Psoas muscle (tissue), 8 donors: ENCODE data around the gene PAX5. TPM values are rescaled to one million over a fixed set of nuclear protein-coding genes. Genes with fewer than 3 reads are reported as not detected.
"Not testable (repeated sequence)": the region's sequence is repeated elsewhere in the genome, so short reads cannot be mapped to it uniquely, and the experiment has no call there.

ENCODE experiments used
- ATAC-seq, 4 donors: fragments of 200-7000 bp; cut with Tn5 transposase; one replicate each; pipeline ENCODE4 v1.9.1; 2020; ENCODE audit warnings: moderate library complexity in 3 of 4, mild to moderate bottlenecking in 2 of 4
- DNase-seq, 2 donors: peaks; one replicate each; pipeline ENCODE4 v3.0.0-alpha.2; 2020
- H3K27ac ChIP-seq: fragments of 200-600 bp; one replicate; pipeline ENCODE4 v1.8.0; 2022
- H3K27me3 ChIP-seq, 3 donors: fragments of 200-600 bp in 1 of 3; one replicate each; pipeline versions ENCODE4 v1.6.1 to v1.8.0; 2013 to 2022; ENCODE audit warnings: low read length in 2 of 3, mild to moderate bottlenecking in 2 of 3, moderate library complexity in 1 of 3; ENCODE audit not compliant: insufficient read depth in 3 of 3
- H3K36me3 ChIP-seq, 2 donors: fragments of 200-600 bp in 1 of 2; one replicate each; pipeline versions ENCODE4 v1.6.1 to v1.8.0; 2013 to 2022; ENCODE audit warnings: low read depth in 1 of 2, mild to moderate bottlenecking in 1 of 2, moderate library complexity in 1 of 2; ENCODE audit not compliant: insufficient read depth in 1 of 2
- H3K4me1 ChIP-seq: fragments of 200-600 bp; one replicate; pipeline ENCODE4 v1.8.0; 2022
- H3K4me3 ChIP-seq: fragments of 200-600 bp; one replicate; pipeline ENCODE4 v1.8.0; 2022; ENCODE audit warnings: mild to moderate bottlenecking
- H3K9me3 ChIP-seq: fragments of 200-600 bp; one replicate; pipeline ENCODE4 v1.8.0; 2022
- WGBS, 3 donors: extraction: QIAGEN DNeasy Blood & Tissue Kit; methylation state at CpG; one replicate each; pipeline versions ENCODE4 v1.1.6 to v1.1.7; 2013; 5-methylcytosine and 5-hydroxymethylcytosine counted together
- intact Hi-C, 2 donors: fragments of 100-400 bp; cut with DNase I; formaldehyde crosslinking; loops; one replicate each; pipeline versions ENCODE4 v1.11.0 to v1.14.2; 2022
- polyA plus RNA-seq, 3 donors: library from polyadenylated mRNA; stranded (reverse); fragments of 200-250 nt; gene quantifications; one replicate each; pipeline ENCODE4 v1.2.3, GENCODE V29; 2013
- total RNA-seq, 4 donors: library from RNA; stranded (reverse); fragmentation: NEBNext Ultra II Directional in 2 of 4; extraction: Animal tissue kit (Norgen Biotek cat#: 25700) in 2 of 4; gene quantifications; one replicate each; pipeline versions ENCODE4 v1.2.1 to v1.2.4, GENCODE V29; 2021 to 2023
- TF ChIP-seq, protein P1 (sequence below): fragments of 200-600 bp; IDR thresholded peaks from one replicate; pipeline ENCODE4 v1.8.0; 2022; ENCODE audit warnings: antibody characterized with exemption
- donor health status: healthy with polysubstance abuse.
- donor health status: DM: no; HTN: no; CAD: no; lungs with moderate emphysema.
- donor health status: Bipolar disorder and iron deficiency.
- donor health status: healthy.
- donor health status: DM: yes; HTN: yes; CAD: no.
- donor health status: DM: no; HTN: no; CAD: no.
- donor health status: DM: no; HTN: no; CAD: no.
- donor health status: DM: yes; HTN: yes; CAD: no.

Gene PAX5
- total and polyA plus RNA-seq, 7 donors, result under 0.01 to 0.50 (median 0.06) TPM; not detected in 3

DNA sequence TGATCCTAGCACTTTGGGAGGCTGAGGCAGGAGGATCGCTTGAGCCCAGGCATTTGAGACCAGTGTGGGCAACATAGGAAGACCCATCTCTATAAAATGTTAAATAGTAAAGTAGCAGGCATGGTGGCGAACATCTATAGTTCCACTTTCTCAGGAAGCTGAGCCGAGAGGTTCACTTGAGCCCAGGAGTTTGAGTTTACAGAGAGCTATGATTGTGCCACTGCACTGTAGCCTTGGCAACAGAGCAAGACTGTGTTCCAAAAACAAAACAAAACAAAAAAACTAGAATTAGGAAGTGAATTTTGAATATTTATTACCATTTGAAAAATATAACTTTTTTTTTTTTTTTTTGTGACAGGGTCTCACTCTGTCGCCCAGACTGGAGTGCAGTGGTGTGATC, 26.8 kb upstream of the PAX5 start:
- DNase-seq (no peak), ATAC-seq (no peak)
- Histone ChIP-seq H3K36me3 (no peaks in the 10 kb centered on the region), H3K4me3 (no peak overlapping the region), H3K27ac (no peak overlapping the region), H3K27me3 (peaks cover 0 to 60% (median 2%) of the 10 kb centered on the region in 3 donors), H3K9me3 (no peaks in the 10 kb centered on the region), H3K4me1 (no peaks in the 10 kb centered on the region)
- TF ChIP-seq, protein P1, sequence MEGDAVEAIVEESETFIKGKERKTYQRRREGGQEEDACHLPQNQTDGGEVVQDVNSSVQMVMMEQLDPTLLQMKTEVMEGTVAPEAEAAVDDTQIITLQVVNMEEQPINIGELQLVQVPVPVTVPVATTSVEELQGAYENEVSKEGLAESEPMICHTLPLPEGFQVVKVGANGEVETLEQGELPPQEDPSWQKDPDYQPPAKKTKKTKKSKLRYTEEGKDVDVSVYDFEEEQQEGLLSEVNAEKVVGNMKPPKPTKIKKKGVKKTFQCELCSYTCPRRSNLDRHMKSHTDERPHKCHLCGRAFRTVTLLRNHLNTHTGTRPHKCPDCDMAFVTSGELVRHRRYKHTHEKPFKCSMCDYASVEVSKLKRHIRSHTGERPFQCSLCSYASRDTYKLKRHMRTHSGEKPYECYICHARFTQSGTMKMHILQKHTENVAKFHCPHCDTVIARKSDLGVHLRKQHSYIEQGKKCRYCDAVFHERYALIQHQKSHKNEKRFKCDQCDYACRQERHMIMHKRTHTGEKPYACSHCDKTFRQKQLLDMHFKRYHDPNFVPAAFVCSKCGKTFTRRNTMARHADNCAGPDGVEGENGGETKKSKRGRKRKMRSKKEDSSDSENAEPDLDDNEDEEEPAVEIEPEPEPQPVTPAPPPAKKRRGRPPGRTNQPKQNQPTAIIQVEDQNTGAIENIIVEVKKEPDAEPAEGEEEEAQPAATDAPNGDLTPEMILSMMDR, result no peak
- intact Hi-C loops, result no loop called here
- WGBS, 3 donors, result 77 to 78% (median 78%) methylated on average over 4 of the region's 4 CpGs

DNA sequence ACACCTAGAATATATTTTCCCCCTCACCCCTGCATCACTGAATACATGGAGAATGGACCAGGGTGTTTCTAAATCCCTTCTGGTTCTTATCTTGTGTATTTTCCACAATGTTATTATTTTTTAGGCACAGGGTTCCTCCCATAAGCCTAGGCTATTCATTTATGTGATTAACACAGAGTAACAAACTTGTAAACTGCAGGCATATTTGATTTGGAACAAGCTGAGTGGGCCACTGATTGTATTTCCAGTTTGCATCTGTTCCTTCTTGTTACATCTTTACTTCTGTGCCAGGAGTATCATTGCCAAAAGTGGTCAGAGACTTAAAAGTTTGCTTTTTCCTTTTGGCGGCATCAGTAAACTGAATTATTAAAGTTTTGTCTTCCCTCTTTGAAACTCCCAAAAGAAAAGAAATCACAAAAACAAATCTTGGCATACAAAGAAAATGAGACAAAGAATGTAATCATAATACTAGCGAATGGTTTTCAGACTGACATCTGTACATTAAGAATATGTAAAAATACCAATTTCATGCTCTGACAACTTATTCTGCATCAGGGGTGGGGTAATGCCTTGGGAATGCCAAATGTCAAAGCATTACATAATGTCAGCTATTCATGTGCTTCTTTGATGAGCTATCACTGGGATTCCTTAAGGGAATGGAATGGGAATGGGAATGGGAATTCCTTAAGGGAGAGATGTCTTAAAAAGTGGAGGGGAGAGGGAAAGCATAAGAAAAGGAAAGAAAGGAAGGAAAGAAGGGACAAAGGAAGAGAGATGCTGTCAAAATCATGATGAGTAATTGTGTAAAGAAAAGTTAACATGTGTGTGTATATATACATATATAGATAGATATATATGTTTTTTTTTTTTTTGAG, 22.2 kb upstream of the PAX5 start:
- intact Hi-C loops, result no loop called here
- Histone ChIP-seq H3K4me3 (no peak overlapping the region), H3K27me3 (peaks cover 3 to 65% (median 5%) of the 10 kb centered on the region in 3 donors), H3K4me1 (no peaks in the 10 kb centered on the region), H3K27ac (no peak overlapping the region), H3K36me3 (no peaks in the 10 kb centered on the region), H3K9me3 (no peaks in the 10 kb centered on the region)
- 30 to 45% (median 31%) methylated on average over 2 of the region's 2 CpGs for WGBS, 3 donors
- TF ChIP-seq, protein P1, result no peak
- ATAC-seq, result no peak
- no peak for DNase-seq

DNA sequence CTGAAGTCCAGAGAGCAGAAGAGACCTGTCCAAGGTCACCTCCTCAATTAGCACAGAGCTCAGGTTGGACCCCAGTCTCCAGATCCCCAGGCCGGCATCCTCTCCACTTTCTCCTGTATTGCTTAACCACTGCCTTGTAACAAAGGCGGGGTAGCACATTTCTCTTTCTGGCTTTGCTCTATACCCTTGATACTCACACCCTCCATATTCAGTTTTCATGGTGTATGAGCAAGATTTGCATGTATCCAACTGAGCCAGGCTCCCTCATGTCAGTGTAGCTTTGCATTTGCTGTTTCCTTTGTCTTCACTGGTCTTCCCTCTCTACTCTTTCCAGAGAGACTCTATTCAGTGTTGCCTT, 20.3 kb upstream of the PAX5 start:
- H3K27me3 ChIP-seq, result peaks cover 3 to 62% (median 8%) of the 10 kb centered on the region in 3 donors
- H3K4me3 ChIP-seq, H3K36me3 ChIP-seq, H3K9me3 ChIP-seq, ATAC-seq, DNase-seq, H3K27ac ChIP-seq, intact Hi-C loops, H3K4me1 ChIP-seq: not testable (repeated sequence)
- WGBS, 3 donors, result 34 to 43% (median 43%) methylated on average over 2 of the region's 2 CpGs

DNA sequence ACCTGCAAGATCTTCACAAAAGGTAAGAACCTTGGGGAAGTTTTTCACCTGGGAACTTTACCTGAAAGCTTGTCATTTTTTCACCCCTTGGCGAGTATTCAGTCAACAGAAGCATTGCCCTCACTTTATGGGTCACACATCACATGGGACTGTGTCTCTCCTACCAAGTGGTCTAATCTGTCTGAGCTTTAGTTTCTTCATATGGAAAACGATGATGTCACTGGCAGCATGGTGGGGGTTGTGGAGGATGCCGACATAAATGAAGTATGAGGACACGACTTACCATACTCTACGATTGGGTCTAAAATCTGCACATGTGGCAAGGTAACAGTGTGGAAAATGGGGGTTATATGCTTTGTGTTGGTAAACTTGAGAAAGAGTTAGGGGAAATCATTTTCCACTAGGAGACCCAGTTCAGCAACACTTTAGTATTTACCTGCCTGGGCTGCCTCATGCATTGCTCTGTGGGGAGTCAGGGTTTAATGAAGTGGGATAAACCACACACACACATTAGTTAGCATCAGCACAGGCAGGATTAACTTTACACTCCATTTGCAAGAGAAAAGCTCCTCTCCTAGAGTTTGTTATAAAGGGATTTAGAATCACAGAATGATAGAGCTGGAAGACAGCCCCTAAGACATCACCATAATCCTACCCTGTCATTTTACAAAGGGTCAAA, 19.8 kb upstream of the PAX5 start:
- H3K36me3 ChIP-seq, result no peaks in the 10 kb centered on the region
- ATAC-seq (no peak), DNase-seq (no peak)
- TF ChIP-seq, protein P1, result no peak
- intact Hi-C loops, result no loop called here
- H3K27ac ChIP-seq, result no peak overlapping the region
- no peak overlapping the region for H3K4me3 ChIP-seq
- H3K4me1 ChIP-seq, result no peaks in the 10 kb centered on the region
- WGBS, 3 donors, result 42 to 49% (median 46%) methylated on average over 5 of the region's 5 CpGs
- H3K9me3 ChIP-seq, result no peaks in the 10 kb centered on the region
- peaks cover 3 to 58% (median 8%) of the 10 kb centered on the region in 3 donors for H3K27me3 ChIP-seq

DNA sequence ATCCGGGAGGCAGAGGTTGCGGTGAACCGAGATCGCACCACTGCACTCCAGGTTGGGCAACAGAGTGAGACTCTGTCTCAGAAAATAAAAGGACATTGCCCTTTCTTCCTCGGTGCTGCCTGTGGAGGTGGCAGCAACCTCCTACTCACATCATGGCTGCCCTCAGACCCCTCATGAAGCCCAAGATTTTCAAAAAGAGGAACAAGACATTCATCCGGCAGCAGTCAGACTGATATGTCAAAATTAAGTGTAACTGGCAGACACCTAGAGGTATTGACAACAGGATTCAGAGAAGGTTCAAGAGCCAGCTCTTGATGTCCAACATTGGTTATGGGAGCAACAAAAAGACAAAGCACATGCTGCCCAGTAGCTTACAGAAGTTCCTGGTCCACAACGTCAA, 12.6 kb upstream of the PAX5 start:
- H3K27ac ChIP-seq, result no peak overlapping the region
- peaks cover 0 to 68% (median 9%) of the 10 kb centered on the region in 3 donors for H3K27me3 ChIP-seq
- intact Hi-C loops, result no loop called here
- no peak overlapping the region for H3K4me3 ChIP-seq
- DNase-seq (no peak), ATAC-seq (no peak)
- WGBS, 3 donors, result 78 to 84% (median 79%) methylated on average over 7 of the region's 7 CpGs
- TF ChIP-seq, protein P1, result no peak
- H3K9me3 ChIP-seq, result no peaks in the 10 kb centered on the region
- no peaks in the 10 kb centered on the region for H3K4me1 ChIP-seq
- no peaks in the 10 kb centered on the region for H3K36me3 ChIP-seq
